MM.1S (cell line): Measurements from ENCODE around the gene SLC10A1.

Source experiments
- DNase-seq: peaks from one replicate; pipeline ENCODE4 v3.0.0-alpha.2; 2015
- H2AFZ ChIP-seq: fragments of 300-600 bp; sonication (generic); 2 replicates; pipeline ENCODE4 v1.6.0; 2016; ENCODE audit warnings: antibody characterized with exemption, low read length
- H3F3A ChIP-seq: fragments of 300-600 bp; sonication (generic); 2 replicates; pipeline ENCODE4 v1.6.1; 2016; ENCODE audit warnings: mild to moderate bottlenecking, antibody characterized with exemption, low read length, moderate library complexity, mixed read lengths; ENCODE audit not compliant: insufficient read depth
- H3K27ac ChIP-seq: fragments of 300-600 bp; sonication (generic); 2 replicates; pipeline ENCODE4 v1.5.1; 2016; ENCODE audit warnings: mild to moderate bottlenecking, low read length
- H3K27me3 ChIP-seq: fragments of 300-600 bp; sonication (generic); replicated peaks from 2 replicates; pipeline ENCODE4 v1.6.0; 2016; ENCODE audit warnings: low read length; ENCODE audit not compliant: insufficient read depth
- H3K36me3 ChIP-seq: fragments of 300-600 bp; sonication (generic); replicated peaks from 2 replicates; pipeline ENCODE4 v1.6.1; 2016; ENCODE audit warnings: mild to moderate bottlenecking, low read length, mixed read lengths; ENCODE audit not compliant: insufficient read depth
- H3K4me1 ChIP-seq: fragments of 300-600 bp; sonication (generic); 2 replicates; pipeline ENCODE4 v1.6.1; 2016; ENCODE audit warnings: low read length, mixed read lengths
- H3K4me2 ChIP-seq: fragments of 300-600 bp; sonication (generic); 2 replicates; pipeline ENCODE4 v1.6.0; 2016; ENCODE audit warnings: low read depth, low read length
- H3K4me3 ChIP-seq: fragments of 300-600 bp; sonication (generic); 2 replicates; pipeline ENCODE4 v1.5.1; 2016; ENCODE audit warnings: low read length, mixed read lengths
- H3K79me2 ChIP-seq: fragments of 300-600 bp; sonication (generic); 2 replicates; pipeline ENCODE4 v1.6.1; 2016; ENCODE audit warnings: mixed run types, low read length, mixed read lengths
- H3K9ac ChIP-seq: fragments of 300-600 bp; sonication (generic); 2 replicates; pipeline ENCODE4 v1.6.1; 2016; ENCODE audit warnings: low read length, mixed read lengths
- H3K9me2 ChIP-seq: fragments of 300-600 bp; sonication (generic); replicated peaks from 2 replicates; pipeline ENCODE4 v1.6.1; 2016; ENCODE audit warnings: mild to moderate bottlenecking, low read length, mixed read lengths; ENCODE audit not compliant: insufficient read depth
- H3K9me3 ChIP-seq: fragments of 300-600 bp; sonication (generic); replicated peaks from 2 replicates; pipeline ENCODE4 v1.6.1; 2016; ENCODE audit warnings: mild to moderate bottlenecking, low read length, mixed read lengths; ENCODE audit not compliant: insufficient read depth
- H4K20me1 ChIP-seq: fragments of 300-600 bp; sonication (generic); 2 replicates; pipeline ENCODE4 v1.6.1; 2016; ENCODE audit warnings: mild to moderate bottlenecking, low read length, moderate library complexity, mixed read lengths; ENCODE audit not compliant: insufficient read depth
- CTCF ChIP-seq: fragments of 300-600 bp; sonication (generic); IDR thresholded peaks from 2 replicates; pipeline ENCODE4 v1.5.1; 2016; ENCODE audit warnings: antibody characterized with exemption, low read length, mixed read lengths
- EZH2 ChIP-seq: fragments of 300-600 bp; sonication (generic); optimal IDR thresholded peaks from 2 replicates; pipeline ENCODE3; 2017; ENCODE audit warnings: low read depth, mild to moderate bottlenecking, antibody characterized with exemption, low read length, mixed read lengths
- EZH2phosphoT487 ChIP-seq: fragments of 300-600 bp; sonication (generic); IDR thresholded peaks from 2 replicates; pipeline ENCODE4 v1.6.1; 2018; ENCODE audit warnings: antibody characterized with exemption, low read length

SLC10A1 gene

GRCh38 chr14:69754487-69754886 lies 42.6 kb downstream of the SLC10A1 start:
- Histone ChIP-seq H3K79me2 (no peaks in the 10 kb centered on the region), H3F3A (no peaks in the 10 kb centered on the region), H3K27me3 (no peaks in the 10 kb centered on the region), H3K9ac (no peak overlapping the region), H3K4me1 (no peaks in the 10 kb centered on the region), H3K4me3 (no peak overlapping the region), H3K9me2 (no peaks in the 10 kb centered on the region), H4K20me1 (no peaks in the 10 kb centered on the region), H2AFZ (no peak overlapping the region), H3K36me3 (no peaks in the 10 kb centered on the region), H3K4me2 (no peak overlapping the region), H3K27ac (no peak overlapping the region), H3K9me3 (no peaks in the 10 kb centered on the region)
- no peak for DNase-seq
- no peak for TF ChIP-seq CTCF
- no peak for TF ChIP-seq EZH2
- no peak for TF ChIP-seq EZH2phosphoT487

GRCh38 chr14:69753860-69754259 lies 43.2 kb downstream of the SLC10A1 start:
- Histone ChIP-seq H3K9me3 (no peaks in the 10 kb centered on the region), H4K20me1 (no peaks in the 10 kb centered on the region), H3K27me3 (no peaks in the 10 kb centered on the region), H3F3A (no peaks in the 10 kb centered on the region), H3K79me2 (no peaks in the 10 kb centered on the region), H3K36me3 (no peaks in the 10 kb centered on the region), H3K4me2 (no peak overlapping the region), H3K9ac (no peak overlapping the region), H3K4me1 (no peaks in the 10 kb centered on the region), H3K27ac (no peak overlapping the region), H2AFZ (no peak overlapping the region), H3K9me2 (no peaks in the 10 kb centered on the region), H3K4me3 (no peak overlapping the region)
- TF ChIP-seq EZH2 (no peak), EZH2phosphoT487 (no peak), CTCF (no peak)
- DNase-seq: no peak

GRCh38 chr14:69752773-69753172 lies 44.3 kb downstream of the SLC10A1 start:
- Histone ChIP-seq H3K9ac (no peak overlapping the region), H2AFZ (no peak overlapping the region), H3K27me3 (no peaks in the 10 kb centered on the region), H3K79me2 (no peaks in the 10 kb centered on the region), H3K4me3 (no peak overlapping the region), H3K4me1 (no peaks in the 10 kb centered on the region), H4K20me1 (no peaks in the 10 kb centered on the region), H3F3A (no peaks in the 10 kb centered on the region), H3K9me3 (no peaks in the 10 kb centered on the region), H3K36me3 (no peaks in the 10 kb centered on the region), H3K27ac (no peak overlapping the region), H3K9me2 (no peaks in the 10 kb centered on the region), H3K4me2 (no peak overlapping the region)
- no peak for DNase-seq
- TF ChIP-seq EZH2: no peak
- no peak for TF ChIP-seq CTCF
- TF ChIP-seq EZH2phosphoT487: no peak
